Gastroesophageal sphincter (tissue), 4 donors: Measurements from ENCODE around the gene MCTP1. TPM values are rescaled to one million over a fixed set of nuclear protein-coding genes. Genes with fewer than 3 reads are reported as not detected.

Experiments
- ATAC-seq: fragments of 150-250 bp; one replicate; pipeline ENCODE4 v1.9.1; 2016; ENCODE audit warnings: mild to moderate bottlenecking, moderate library complexity
- H3K27ac ChIP-seq, 4 donors: fragments of 200-600 bp; sonication (generic) in 3 of 4; 1 replicate in 3 of 4; 2 replicates in 1 of 4; pipeline ENCODE4 v1.5.1; 2016 to 2019
- H3K27me3 ChIP-seq: fragments of 200-600 bp; sonication (generic); one replicate; pipeline ENCODE4 v1.5.1; 2019
- H3K36me3 ChIP-seq, 2 donors: fragments of 200-600 bp; sonication (generic); one replicate each; pipeline ENCODE4 v1.5.1; 2019; ENCODE audit warnings: control low read depth in 1 of 2
- H3K4me1 ChIP-seq, 3 donors: fragments of 200-600 bp; sonication (generic); 1 replicate in 2 of 3; 2 replicates in 1 of 3; pipeline ENCODE4 v1.5.1; 2016 to 2019; ENCODE audit warnings: control low read depth in 2 of 3
- H3K4me3 ChIP-seq, 2 donors: fragments of 200-600 bp; sonication (generic); one replicate each; pipeline ENCODE4 v1.5.1; 2019; ENCODE audit warnings: mild to moderate bottlenecking in 1 of 2, moderate library complexity in 1 of 2
- H3K9me3 ChIP-seq, 3 donors: fragments of 200-600 bp; sonication (generic); one replicate each; pipeline ENCODE4 v1.5.1; 2017 to 2019; ENCODE audit warnings: control low read depth in 2 of 3
- EP300 ChIP-seq: sonication (generic); formaldehyde crosslinking; IDR thresholded peaks from one replicate; pipeline ENCODE4 v1.6.1; 2017; ENCODE audit warnings: antibody characterized with exemption, mild to moderate bottlenecking
- POLR2A ChIP-seq, 2 donors: fragments of 450-650 bp; IDR thresholded peaks; one replicate each; pipeline ENCODE4 v1.6.1; 2017; ENCODE audit warnings: antibody characterized with exemption in 2 of 2, mild to moderate bottlenecking in 2 of 2, moderate library complexity in 1 of 2
- POLR2AphosphoS5 ChIP-seq: sonication (generic); formaldehyde crosslinking; IDR thresholded peaks from one replicate; pipeline ENCODE4 v1.6.1; 2017; ENCODE audit warnings: antibody characterized with exemption
- WGBS, 2 donors: methylation state at CpG; one replicate each; pipeline ENCODE4 v1.1.5; 2018; ENCODE audit warnings: low coverage in 1 of 2; 5-methylcytosine and 5-hydroxymethylcytosine counted together
- total RNA-seq, 4 donors: library from RNA; depleted of rRNA; stranded (reverse); fragments of >200 nt; gene quantifications; one replicate each; pipeline ENCODE4 v1.1.0, GENCODE V29; 2016
- TF ChIP-seq, protein P1 (sequence below), 4 experiments: fragments of 200-600 bp in 2 of 4; fragments of 450-650 bp in 2 of 4; sonication (generic) in 1 of 4; IDR thresholded peaks; one replicate each; pipeline ENCODE4 v1.5.1; 2017 to 2019; ENCODE audit warnings: antibody characterized with exemption in 4 of 4, mild to moderate bottlenecking in 2 of 4, moderate library complexity in 2 of 4

The MCTP1 gene
- total RNA-seq, 4 donors from 2014 or later, result 13.5 to 57.6 (median 21.9) TPM

DNA sequence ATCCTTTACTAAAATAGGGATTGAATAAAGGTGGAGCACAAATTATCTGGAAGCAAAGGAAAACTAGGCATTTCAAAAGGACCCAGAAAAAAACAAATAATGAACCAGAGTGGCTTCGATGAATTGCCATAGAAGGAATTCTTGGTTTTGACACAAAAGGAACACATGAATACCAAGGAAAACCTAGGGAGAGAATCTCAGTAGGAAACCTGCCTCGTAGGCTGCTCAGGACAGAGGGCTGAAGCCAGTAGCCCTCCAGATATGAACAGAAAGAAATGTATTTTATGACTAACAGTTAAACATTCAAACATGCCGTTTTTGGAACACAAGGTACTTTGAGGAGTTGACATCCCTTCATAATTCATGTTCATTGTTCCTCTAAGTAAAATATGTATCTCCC, 420.9 kb downstream of the MCTP1 start:
- H3K4me1 ChIP-seq, result no peaks in the 10 kb centered on the region
- no peak overlapping the region for H3K27ac ChIP-seq
- H3K9me3 ChIP-seq, result no peaks in the 10 kb centered on the region
- TF ChIP-seq POLR2A (IDR thresholded peaks at IDR 0.05) (no peak), POLR2AphosphoS5 (no peak), EP300 (no peak)
- TF ChIP-seq, protein P1, sequence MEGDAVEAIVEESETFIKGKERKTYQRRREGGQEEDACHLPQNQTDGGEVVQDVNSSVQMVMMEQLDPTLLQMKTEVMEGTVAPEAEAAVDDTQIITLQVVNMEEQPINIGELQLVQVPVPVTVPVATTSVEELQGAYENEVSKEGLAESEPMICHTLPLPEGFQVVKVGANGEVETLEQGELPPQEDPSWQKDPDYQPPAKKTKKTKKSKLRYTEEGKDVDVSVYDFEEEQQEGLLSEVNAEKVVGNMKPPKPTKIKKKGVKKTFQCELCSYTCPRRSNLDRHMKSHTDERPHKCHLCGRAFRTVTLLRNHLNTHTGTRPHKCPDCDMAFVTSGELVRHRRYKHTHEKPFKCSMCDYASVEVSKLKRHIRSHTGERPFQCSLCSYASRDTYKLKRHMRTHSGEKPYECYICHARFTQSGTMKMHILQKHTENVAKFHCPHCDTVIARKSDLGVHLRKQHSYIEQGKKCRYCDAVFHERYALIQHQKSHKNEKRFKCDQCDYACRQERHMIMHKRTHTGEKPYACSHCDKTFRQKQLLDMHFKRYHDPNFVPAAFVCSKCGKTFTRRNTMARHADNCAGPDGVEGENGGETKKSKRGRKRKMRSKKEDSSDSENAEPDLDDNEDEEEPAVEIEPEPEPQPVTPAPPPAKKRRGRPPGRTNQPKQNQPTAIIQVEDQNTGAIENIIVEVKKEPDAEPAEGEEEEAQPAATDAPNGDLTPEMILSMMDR (IDR thresholded peaks at IDR 0.05), result no peak
- WGBS, 2 donors, result 60 to 61% methylated on average over 2 to 3 of the region's 3 CpGs
- H3K4me3 ChIP-seq, result no peak overlapping the region
- ATAC-seq, result no peak
- no peaks in the 10 kb centered on the region for H3K27me3 ChIP-seq
- no peaks in the 10 kb centered on the region for H3K36me3 ChIP-seq

- Histone ChIP-seq H3K27me3 (no peaks in the 10 kb centered on the region), H3K9me3 (no peaks in the 10 kb centered on the region), H3K27ac (no peak overlapping the region), H3K36me3 (no peaks in the 10 kb centered on the region), H3K4me3 (no peak overlapping the region), H3K4me1 (no peaks in the 10 kb centered on the region)
- TF ChIP-seq EP300, result no peak
- TF ChIP-seq, protein P1 (IDR thresholded peaks at IDR 0.05), result no peak
- TF ChIP-seq POLR2A (IDR thresholded peaks at IDR 0.05), result no peak
- no peak for TF ChIP-seq POLR2AphosphoS5
- no peak for ATAC-seq
- WGBS, 2 donors, result 13 to 14% methylated on average over 2 of the region's 2 CpGs
These were observed 427.8 kb downstream of the MCTP1 start for GRCh38 chr5:94857111-94857510.

DNA sequence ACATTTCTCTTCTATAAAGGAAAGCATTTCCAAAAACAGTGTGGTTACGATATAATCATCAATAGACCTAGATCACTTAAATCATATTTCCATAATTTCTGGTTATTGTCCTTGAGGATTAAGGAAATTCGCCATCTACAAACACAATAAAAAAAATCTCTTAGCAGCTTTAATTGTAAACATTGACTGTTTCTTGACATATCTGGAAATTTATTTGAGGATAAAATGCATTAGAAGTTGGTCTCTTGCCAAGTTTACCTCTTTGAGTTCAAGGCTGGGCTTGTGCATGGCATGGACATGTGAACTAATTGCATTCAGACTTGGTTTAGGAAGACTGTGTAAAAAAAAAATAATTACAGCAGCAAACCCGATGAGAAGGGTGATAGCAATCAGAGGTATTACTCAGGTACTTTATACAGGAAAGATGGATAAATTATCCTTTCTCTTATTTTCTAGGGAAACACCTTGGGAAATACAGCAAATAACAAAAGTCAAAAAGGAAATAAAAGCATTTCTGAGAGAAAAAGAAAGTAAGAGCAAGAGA, 428.6 kb downstream of the MCTP1 start:
- no peaks in the 10 kb centered on the region for H3K4me1 ChIP-seq
- no peak overlapping the region for H3K4me3 ChIP-seq
- ATAC-seq, result no peak
- no peaks in the 10 kb centered on the region for H3K36me3 ChIP-seq
- H3K27ac ChIP-seq, result no peak overlapping the region
- no peaks in the 10 kb centered on the region for H3K9me3 ChIP-seq
- TF ChIP-seq EP300, result no peak
- TF ChIP-seq POLR2AphosphoS5, result no peak
- TF ChIP-seq, protein P1 (IDR thresholded peaks at IDR 0.05), result no peak
- no peak for TF ChIP-seq POLR2A (IDR thresholded peaks at IDR 0.05)
- WGBS, 2 donors, result 58 to 65% methylated on average over 3 of the region's 3 CpGs
- no peaks in the 10 kb centered on the region for H3K27me3 ChIP-seq

DNA sequence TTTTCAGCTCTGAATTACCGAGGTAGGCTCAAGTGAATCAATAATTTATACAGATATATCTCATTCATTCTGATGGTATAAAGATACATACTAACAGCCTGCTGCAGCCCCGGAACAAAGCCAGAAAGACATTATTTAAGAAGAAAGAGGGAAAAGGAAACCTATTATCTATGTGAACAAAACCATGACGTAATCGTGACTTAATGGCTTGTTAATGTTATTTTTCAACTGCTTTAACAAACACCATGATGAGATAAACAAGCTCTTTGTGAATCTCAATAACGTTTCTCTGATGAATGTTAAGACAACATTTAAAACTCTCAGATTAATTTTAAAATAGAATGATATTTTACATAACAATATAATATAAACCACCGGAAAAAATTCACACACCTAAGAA, 429.4 kb downstream of the MCTP1 start:
- H3K27me3 ChIP-seq, result no peaks in the 10 kb centered on the region
- H3K9me3 ChIP-seq, result no peaks in the 10 kb centered on the region
- no peaks in the 10 kb centered on the region for H3K36me3 ChIP-seq
- 65 to 76% methylated on average over 6 of the region's 6 CpGs for WGBS, 2 donors
- no peaks in the 10 kb centered on the region for H3K4me1 ChIP-seq
- H3K4me3 ChIP-seq, result no peak overlapping the region
- no peak overlapping the region for H3K27ac ChIP-seq
- no peak for ATAC-seq
- TF ChIP-seq EP300, result no peak

- ATAC-seq, result no peak
- H3K9me3 ChIP-seq, result no peaks in the 10 kb centered on the region
- H3K4me1 ChIP-seq, result no peaks in the 10 kb centered on the region
- no peak overlapping the region for H3K27ac ChIP-seq
- H3K4me3 ChIP-seq, result no peak overlapping the region
- WGBS, 2 donors, result 86 to 100% methylated on average over 2 of the region's 2 CpGs
- H3K36me3 ChIP-seq, result no peaks in the 10 kb centered on the region
- no peaks in the 10 kb centered on the region for H3K27me3 ChIP-seq
- TF ChIP-seq POLR2A (IDR thresholded peaks at IDR 0.05) (no peak), EP300 (no peak), POLR2AphosphoS5 (no peak)
- TF ChIP-seq, protein P1 (IDR thresholded peaks at IDR 0.05), result no peak
These were observed 431.8 kb downstream of the MCTP1 start for GRCh38 chr5:94853120-94853519.
